ENCODE data around the gene VSTM5.
"Not testable (repeated sequence)": the region's sequence is repeated elsewhere in the genome, so short reads cannot be mapped to it uniquely, and the experiment has no call there.

The VSTM5 gene

DNA sequence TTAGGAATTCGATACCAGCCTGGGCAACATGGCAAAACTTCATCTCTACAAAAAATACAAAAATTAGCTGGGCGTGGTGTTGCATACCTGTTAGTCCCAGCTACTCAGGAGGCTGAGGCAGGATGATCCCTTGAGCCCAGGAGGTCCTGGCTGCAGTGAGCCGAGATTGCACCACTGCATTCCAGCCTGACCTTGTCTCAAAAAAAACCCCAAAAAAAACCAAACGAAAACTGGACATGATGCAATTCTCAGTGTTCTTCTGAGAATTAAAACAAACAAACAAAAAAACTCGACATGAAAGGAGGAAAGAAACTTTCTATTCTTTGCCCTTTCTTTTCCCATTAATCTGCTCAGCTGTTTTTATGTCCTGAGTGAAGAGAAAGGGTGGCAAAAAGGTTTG lies 58.9 kb downstream of the VSTM5 start:
- CTCF ChIA-PET: no interaction called here
- Mint-ChIP-seq H3K4me3 (no peak overlapping the region), H3K27ac (peak overlapping the region; percentile 37), H3K4me1 (peaks cover 20% of the 10 kb centered on the region), H3K9me3 (no peaks in the 10 kb centered on the region), H3K27me3 (no peaks in the 10 kb centered on the region), H3K36me3 (peaks cover 61% of the 10 kb centered on the region)
- no peak for DNase-seq

DNA sequence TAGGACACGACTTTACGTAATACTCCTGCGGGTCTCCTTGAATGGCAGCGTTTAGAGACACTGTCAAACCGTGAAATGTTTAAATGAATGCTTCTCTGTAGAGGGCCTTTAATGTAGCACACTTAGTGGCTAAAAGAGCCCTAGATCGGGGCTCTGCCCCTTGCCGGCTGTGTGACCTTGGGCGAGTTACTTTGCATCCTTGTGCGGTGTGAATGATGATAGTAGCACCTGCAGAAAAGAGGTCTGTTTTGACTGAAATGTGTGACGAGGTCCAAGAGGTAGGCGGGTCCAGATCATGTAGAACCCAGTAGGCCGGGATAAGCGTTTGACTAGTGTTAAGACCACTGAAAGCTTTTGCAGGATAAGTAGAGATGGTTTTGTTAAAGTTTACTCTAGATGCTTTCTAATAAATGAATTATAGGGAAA lies 65.5 kb downstream of the VSTM5 start:
- H3K4me1 Mint-ChIP-seq: peaks cover 52% of the 10 kb centered on the region
- no peak for DNase-seq
- H3K27me3 Mint-ChIP-seq: no peaks in the 10 kb centered on the region
- H3K4me3 Mint-ChIP-seq: peak overlapping the region; percentile 95
- H3K9me3 Mint-ChIP-seq: no peaks in the 10 kb centered on the region
- CTCF ChIA-PET: no interaction called here
- H3K36me3 Mint-ChIP-seq: peaks cover 39% of the 10 kb centered on the region
- peak overlapping the region; percentile 96 for H3K27ac Mint-ChIP-seq

DNA sequence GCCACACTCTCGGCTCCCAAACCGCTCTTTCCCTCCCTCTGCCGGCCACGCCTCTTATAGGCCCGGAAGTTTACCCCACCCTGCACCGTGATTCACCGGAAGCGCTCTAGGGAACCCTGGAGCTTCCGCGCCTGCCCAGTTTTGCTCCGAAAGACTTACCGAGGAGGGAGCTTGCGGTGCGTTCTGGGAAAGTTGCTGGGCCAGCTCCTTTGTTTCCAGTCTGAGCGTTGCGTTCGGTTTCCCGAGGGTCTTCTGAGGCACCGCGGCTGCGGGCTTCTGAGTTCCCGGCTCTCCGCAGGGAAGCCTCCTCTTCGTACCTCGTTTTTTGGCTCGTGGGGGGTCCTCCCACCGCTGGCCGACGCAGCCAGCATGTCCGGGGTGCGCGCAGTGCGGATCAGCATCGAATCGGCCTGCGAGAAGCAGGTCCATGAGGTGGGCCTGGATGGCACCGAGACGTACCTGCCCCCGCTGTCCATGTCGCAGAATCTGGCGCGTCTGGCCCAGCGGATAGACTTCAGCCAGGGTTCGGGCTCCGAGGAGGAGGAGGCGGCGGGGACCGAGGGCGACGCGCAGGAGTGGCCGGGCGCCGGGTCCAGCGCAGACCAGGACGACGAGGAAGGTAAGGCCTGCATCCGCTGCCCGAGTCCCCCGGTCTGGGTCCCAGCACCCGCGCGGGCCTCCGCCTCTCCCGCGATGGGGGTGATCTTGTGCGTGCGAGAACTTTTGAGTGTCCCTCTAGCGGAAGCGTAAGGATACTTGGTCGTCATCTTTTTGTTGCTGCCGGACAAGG lies 66.1 kb downstream of the VSTM5 start, which contains the start of gene MED17:
Gene MED17 (plus strand): TSS at position 138 of the 790 bp plus-strand sequence. CDS start 232 bp downstream, at position 370.
- peak; percentile 94 for DNase-seq
- peaks cover 37% of the 10 kb centered on the region for H3K36me3 Mint-ChIP-seq
- peak within 1 kb of the TSS; percentile 95 for H3K4me3 Mint-ChIP-seq
- CTCF ChIA-PET: interaction anchor here (1.0 to 3.6 kb wide), 2 partner anchors 43 to 550 kb away, joined by 3 to 21 read pairs; partner anchors contain the start of genes C11orf54 and TAF1D
- no peaks in the 10 kb centered on the region for H3K27me3 Mint-ChIP-seq
- peak within 1 kb of the TSS; percentile 96 for H3K27ac Mint-ChIP-seq
- no peaks in the 10 kb centered on the region for H3K9me3 Mint-ChIP-seq
- peaks cover 52% of the 10 kb centered on the region for H3K4me1 Mint-ChIP-seq

DNA sequence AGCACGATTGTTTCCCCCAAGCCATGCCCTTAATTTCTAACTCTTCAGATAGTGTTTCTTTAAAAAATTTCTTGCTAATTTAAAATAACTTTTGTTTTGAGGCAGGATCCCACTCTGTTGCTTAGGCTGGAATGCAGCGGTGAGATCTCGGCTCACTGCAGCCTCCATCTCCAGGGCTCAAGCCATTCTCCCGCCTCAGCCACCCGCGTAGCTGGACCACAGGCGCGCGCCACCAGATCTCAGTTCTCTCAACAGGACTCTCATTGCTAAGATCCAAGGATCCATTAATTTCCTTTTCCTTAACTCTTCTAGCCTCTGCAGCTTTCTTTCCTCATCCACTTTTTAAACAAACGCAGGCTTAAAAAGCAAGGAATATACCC lies 66.7 kb downstream of the VSTM5 start:
- Mint-ChIP-seq H3K27me3 (no peaks in the 10 kb centered on the region), H3K36me3 (peaks cover 33% of the 10 kb centered on the region)
- CTCF ChIA-PET: interaction anchor here (1.0 to 3.6 kb wide), 2 partner anchors 42 to 549 kb away, joined by 3 to 21 read pairs; partner anchors contain the start of genes C11orf54 and TAF1D

GRCh38 chr11:93783362-93783761 lies 67.1 kb downstream of the VSTM5 start:
- CTCF ChIA-PET: interaction anchor here (3.6 kb wide), 1 partner anchor 42 kb away, joined by 21 read pairs; the partner anchor contains the start of genes C11orf54 and TAF1D
- peak overlapping the region; percentile 95 for H3K4me3 Mint-ChIP-seq
- H3K36me3 Mint-ChIP-seq: peaks cover 31% of the 10 kb centered on the region
- no peak for DNase-seq
- peaks cover 49% of the 10 kb centered on the region for H3K4me1 Mint-ChIP-seq
- no peaks in the 10 kb centered on the region for H3K27me3 Mint-ChIP-seq
- H3K9me3 Mint-ChIP-seq: peaks cover 4% of the 10 kb centered on the region
- H3K27ac Mint-ChIP-seq: peak overlapping the region; percentile 96

More for the DNA sequence above, 66.7 kb downstream of the VSTM5 start:
- DNase-seq: no peak
- Mint-ChIP-seq H3K9me3 (peaks cover 1% of the 10 kb centered on the region), H3K4me1 (peaks cover 51% of the 10 kb centered on the region), H3K27ac (peak overlapping the region; percentile 96), H3K4me3 (peak overlapping the region; percentile 95)

DNA sequence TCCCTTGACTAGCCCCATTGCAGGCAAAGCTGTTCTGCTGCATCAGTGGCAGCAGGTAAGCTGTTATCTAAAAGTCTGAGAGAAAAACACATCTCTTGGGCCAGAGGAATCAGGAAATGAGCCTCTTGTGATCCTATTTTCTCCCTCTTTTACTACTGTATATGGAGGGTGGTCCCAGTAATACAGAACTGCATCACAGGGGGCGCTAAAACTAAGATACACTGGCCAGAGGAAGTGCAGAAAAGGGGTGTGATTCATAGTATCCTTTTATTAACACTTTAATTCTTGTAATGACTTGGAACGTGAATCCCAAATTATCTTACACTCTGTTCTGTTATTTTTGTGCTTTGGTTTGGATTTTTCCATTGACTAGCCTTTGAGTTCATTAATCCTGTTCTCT lies 75.1 kb downstream of the VSTM5 start:
- CTCF ChIA-PET: no interaction called here

GRCh38 chr11:93774560-93774959 lies 75.9 kb downstream of the VSTM5 start:
- H3K27ac Mint-ChIP-seq, H3K4me1 Mint-ChIP-seq, H3K4me3 Mint-ChIP-seq, DNase-seq, H3K36me3 Mint-ChIP-seq, CTCF ChIA-PET, H3K27me3 Mint-ChIP-seq: not testable (repeated sequence)
- H3K9me3 Mint-ChIP-seq: peaks cover 14% of the 10 kb centered on the region

More for the DNA sequence above, 75.1 kb downstream of the VSTM5 start:
- Mint-ChIP-seq H3K4me3 (no peak overlapping the region), H3K4me1 (no peaks in the 10 kb centered on the region), H3K9me3 (peaks cover 14% of the 10 kb centered on the region), H3K27ac (no peak overlapping the region), H3K36me3 (peaks cover 4% of the 10 kb centered on the region), H3K27me3 (no peaks in the 10 kb centered on the region)
- DNase-seq: no peak

DNA sequence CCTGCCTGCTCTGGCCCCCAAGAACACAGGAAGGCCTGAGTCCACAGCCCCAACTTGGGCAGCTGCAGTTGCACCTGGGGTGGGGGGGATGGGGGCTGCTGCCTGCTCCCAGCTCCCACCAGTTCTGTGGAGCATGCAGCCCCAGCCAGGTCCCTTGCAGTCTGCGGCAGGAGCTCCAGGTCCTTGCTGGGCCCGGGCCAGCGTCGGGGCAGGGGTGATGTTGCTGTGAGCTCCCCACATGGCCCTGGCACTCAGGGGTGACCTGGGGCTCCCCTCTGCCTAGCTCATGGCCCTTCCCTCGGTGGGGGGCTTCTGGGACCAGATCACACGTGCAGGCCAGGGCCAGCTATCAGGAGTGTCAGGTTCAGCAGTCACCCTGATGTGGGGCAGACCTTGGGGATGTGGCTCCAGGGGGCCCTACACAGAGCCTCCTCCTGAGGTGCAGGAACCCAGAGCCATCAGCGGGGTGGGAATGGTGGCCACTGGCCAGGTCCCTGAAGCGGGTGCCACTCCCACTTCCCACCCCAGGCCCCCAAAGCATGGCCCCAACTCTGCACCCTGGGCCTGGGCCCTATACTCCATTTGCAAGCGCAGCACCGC lies 76.7 kb downstream of the VSTM5 start:
- Mint-ChIP-seq H3K27ac (no peak overlapping the region), H3K4me1 (no peaks in the 10 kb centered on the region)
- CTCF ChIA-PET: no interaction called here

GRCh38 chr11:93773045-93773477 lies 77.4 kb downstream of the VSTM5 start:
- no peaks in the 10 kb centered on the region for H3K27me3 Mint-ChIP-seq
- no peak overlapping the region for H3K27ac Mint-ChIP-seq
- DNase-seq: no peak
- no peaks in the 10 kb centered on the region for H3K4me1 Mint-ChIP-seq
- CTCF ChIA-PET: no interaction called here
- no peak overlapping the region for H3K4me3 Mint-ChIP-seq
- H3K9me3 Mint-ChIP-seq: peaks cover 8% of the 10 kb centered on the region
- H3K36me3 Mint-ChIP-seq: no peaks in the 10 kb centered on the region

More for the DNA sequence above, 76.7 kb downstream of the VSTM5 start:
- H3K36me3 Mint-ChIP-seq: no peaks in the 10 kb centered on the region
- no peak overlapping the region for H3K4me3 Mint-ChIP-seq
- H3K27me3 Mint-ChIP-seq: no peaks in the 10 kb centered on the region
- peaks cover 12% of the 10 kb centered on the region for H3K9me3 Mint-ChIP-seq
- DNase-seq: no peak

- Mint-ChIP-seq H3K27me3 (no peaks in the 10 kb centered on the region), H3K27ac (no peak overlapping the region), H3K9me3 (peaks cover 12% of the 10 kb centered on the region), H3K4me3 (no peak overlapping the region), H3K4me1 (no peaks in the 10 kb centered on the region), H3K36me3 (no peaks in the 10 kb centered on the region)
- no peak for DNase-seq
- CTCF ChIA-PET: no interaction called here
These were observed 78.3 kb downstream of the VSTM5 start for GRCh38 chr11:93772123-93772522.

DNA sequence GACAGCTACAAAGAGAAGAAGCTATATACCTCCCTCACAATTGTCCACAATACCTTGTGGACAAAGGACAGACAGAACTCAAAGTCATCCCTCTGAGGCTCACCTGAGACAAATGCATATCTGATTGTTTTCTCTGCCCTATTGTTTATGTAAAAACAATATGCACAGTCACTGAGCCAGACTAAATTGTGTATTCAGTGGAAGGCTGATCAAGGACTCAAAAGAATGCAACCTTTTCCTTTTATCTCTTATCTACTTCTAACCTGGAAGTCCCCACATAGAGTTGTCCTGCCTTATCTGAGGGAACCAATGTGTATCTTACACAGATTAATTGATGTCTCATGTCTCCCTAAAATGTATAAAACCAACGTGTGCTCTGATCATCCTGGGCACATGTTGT lies 80.3 kb downstream of the VSTM5 start:
- Mint-ChIP-seq H3K9me3 (peaks cover 20% of the 10 kb centered on the region), H3K4me3 (no peak overlapping the region), H3K4me1 (no peaks in the 10 kb centered on the region), H3K27ac (no peak overlapping the region), H3K36me3 (peaks cover 13% of the 10 kb centered on the region), H3K27me3 (no peaks in the 10 kb centered on the region)
- DNase-seq: no peak
- CTCF ChIA-PET: no interaction called here
